HCT116 (cell line): ENCODE data around the gene CCNC. TPM values are rescaled to one million over a fixed set of nuclear protein-coding genes. Genes with fewer than 3 reads are reported as not detected.

ENCODE experiments used
- ATAC-seq: fragments of 200-7000 bp; cut with Tn5 transposase; 2 replicates; pipeline ENCODE4 v1.9.1; 2020; ENCODE audit warnings: mild to moderate bottlenecking, moderate library complexity
- BruUV-seq: library from RNA; stranded (reverse); fragments of 400-500 nt; replicated peaks from 2 replicates; lab custom pipeline; 2021; lab: Mats Ljungman, UMichigan
- CTCF ChIA-PET: fragments of 300-600 bp; sonication (Branson Sonifier 250); formaldehyde crosslinking; loops from one replicate; lab custom pipeline; 2021; ENCODE audit warnings: antibody characterized with exemption; lab: Charles Lee
- POLR2A ChIA-PET: fragments of 300-600, 350-600 bp; sonication (Branson Sonifier 250); formaldehyde crosslinking; loops from one replicate; lab custom pipeline; 2021; ENCODE audit warnings: antibody characterized with exemption; lab: Charles Lee
- RAD21 ChIA-PET, 2 experiments: fragments of 300-600 bp; sonication (Branson Sonifier 250); formaldehyde crosslinking; loops; one replicate each; lab custom pipeline; 2023; ENCODE audit warnings: low total read pairs in 2 of 2; ENCODE audit not compliant: uncharacterized antibody in 2 of 2, unreplicated experiment in 2 of 2, low non-redundant PET in 1 of 2; lab: Charles Lee
- DNase-seq: peaks from one replicate; pipeline ENCODE4 v3.0.0-alpha.2; 2010; ENCODE audit warnings: low read depth, low spot score
- H2AFZ ChIP-seq: fragments of 200-600 bp; shearing (Covaris generic), sonication (generic); 2 replicates; pipeline ENCODE4 v1.6.1; 2017; ENCODE audit warnings: low read depth, mixed run types, mixed read lengths, antibody characterized with exemption, low read length; ENCODE audit not compliant: poor library complexity, severe bottlenecking
- H3K27ac ChIP-seq: 2 replicates; pipeline ENCODE4 v1.5.1; 2012; ENCODE audit warnings: low read depth, low read length
- H3K27me3 ChIP-seq: fragments of 200-600 bp; sonication (generic); 2 replicates; pipeline ENCODE4 v1.6.1; 2016; ENCODE audit warnings: mixed run types, low read length, mixed read lengths; ENCODE audit not compliant: insufficient read depth
- H3K36me3 ChIP-seq, 2 experiments: fragments of 200-500 bp in 1 of 2; fragments of 200-600 bp in 1 of 2; sonication (Bioruptor generic) in 1 of 2; sonication (generic) in 1 of 2; 2 replicates each; pipeline versions ENCODE4 v1.5.1 to v1.6.1; 2014 to 2016; ENCODE audit warnings: low read length in 2 of 2, inconsistent platforms in 1 of 2, mixed read lengths in 1 of 2, mixed run types in 1 of 2; ENCODE audit not compliant: insufficient read depth in 2 of 2, control insufficient read depth in 1 of 2
- H3K4me1 ChIP-seq, 2 experiments: fragments of 200-600 bp in 1 of 2; sonication (generic) in 1 of 2; 2 replicates each; pipeline versions ENCODE4 v1.5.1 to v1.6.1; 2012 to 2017; ENCODE audit warnings: low read length in 2 of 2, inconsistent platforms in 1 of 2, mild to moderate bottlenecking in 1 of 2, mixed read lengths in 1 of 2, mixed run types in 1 of 2, moderate library complexity in 1 of 2; ENCODE audit not compliant: insufficient read depth in 2 of 2, control insufficient read depth in 1 of 2
- H3K4me2 ChIP-seq: fragments of 200-600 bp; sonication (generic); 2 replicates; pipeline ENCODE4 v1.6.1; 2017; ENCODE audit warnings: mixed run types, low read length, mixed read lengths
- H3K4me3 ChIP-seq, 2 experiments: fragments of 200-600 bp in 1 of 2; sonication (generic) in 1 of 2; replicated peaks in 1 of 2; 2 replicates each; pipeline ENCODE4 v1.5.1; 2011 to 2016; ENCODE audit warnings: low read length in 2 of 2, control low read depth in 1 of 2, low read depth in 1 of 2, mild to moderate bottlenecking in 1 of 2, mixed read lengths in 1 of 2, mixed run types in 1 of 2
- H3K79me2 ChIP-seq: fragments of 200-600 bp; sonication (generic); 2 replicates; pipeline ENCODE4 v1.6.1; 2017; ENCODE audit warnings: mild to moderate bottlenecking, mixed run types, low read length, moderate library complexity, mixed read lengths; ENCODE audit not compliant: insufficient read depth
- H3K9ac ChIP-seq: fragments of 200-600 bp; sonication (generic); 2 replicates; pipeline ENCODE4 v1.6.1; 2016; ENCODE audit warnings: low read length, mixed read lengths
- H3K9me2 ChIP-seq: fragments of 200-600 bp; sonication (generic), shearing (Covaris generic); 2 replicates; pipeline ENCODE4 v1.6.1; 2017; ENCODE audit warnings: mixed run types, mild to moderate bottlenecking, moderate library complexity; ENCODE audit not compliant: insufficient read depth
- H3K9me3 ChIP-seq, 2 experiments: fragments of 200-500 bp in 1 of 2; fragments of 200-600 bp in 1 of 2; sonication (Bioruptor generic) in 1 of 2; sonication (generic) in 1 of 2; 2 replicates each; pipeline ENCODE4 v1.6.1; 2014 to 2017; ENCODE audit warnings: low read length in 2 of 2, mixed read lengths in 2 of 2, inconsistent platforms in 1 of 2, low read depth in 1 of 2, mild to moderate bottlenecking in 1 of 2, mixed run types in 1 of 2, moderate library complexity in 1 of 2; ENCODE audit not compliant: control insufficient read depth in 1 of 2, insufficient read depth in 1 of 2
- H4K20me1 ChIP-seq: fragments of 200-600 bp; sonication (generic), shearing (Covaris generic); 2 replicates; pipeline ENCODE4 v1.6.1; 2017; ENCODE audit warnings: mixed run types, mild to moderate bottlenecking, moderate library complexity; ENCODE audit not compliant: insufficient read depth
- ATF3 ChIP-seq: IDR thresholded peaks from 2 replicates; pipeline ENCODE4 v1.6.1; 2012
- CBX3 ChIP-seq: IDR thresholded peaks from 2 replicates; pipeline ENCODE4 v1.6.1; 2012; ENCODE audit warnings: low read depth
- CTCF ChIP-seq, 3 experiments: fragments of 200-600 bp in 1 of 3; sonication (generic) in 1 of 3; IDR thresholded peaks in 2 of 3; conservative IDR thresholded peaks in 1 of 3; 2 replicates each; pipeline ENCODE4 v1.5.1; 2012 to 2017; ENCODE audit warnings: low read depth in 2 of 3, low read length in 2 of 3, antibody characterized with exemption in 1 of 3, borderline replicate concordance in 1 of 3, control low read depth in 1 of 3, mild to moderate bottlenecking in 1 of 3, mixed read lengths in 1 of 3, mixed run types in 1 of 3, moderate library complexity in 1 of 3; ENCODE audit not compliant: insufficient read depth in 1 of 3
- EZH2 ChIP-seq: fragments of 200-600 bp; sonication (generic); IDR thresholded peaks from 2 replicates; pipeline ENCODE4 v1.6.1; 2017; ENCODE audit warnings: antibody characterized with exemption, mixed run types
- FOSL1 ChIP-seq: IDR thresholded peaks from 2 replicates; pipeline ENCODE4 v1.6.1; 2012; ENCODE audit warnings: low read depth
- JUND ChIP-seq: IDR thresholded peaks from 2 replicates; pipeline ENCODE4 v1.6.1; 2012
- MAX ChIP-seq: IDR thresholded peaks from 2 replicates; pipeline ENCODE4 v1.6.1; 2012
- POLR2A ChIP-seq: IDR thresholded peaks from 2 replicates; pipeline ENCODE4 v1.7.0; 2011; ENCODE audit warnings: borderline replicate concordance; ENCODE audit not compliant: insufficient read depth, insufficient read length; ENCODE audit errors: extremely low read depth
- POLR2AphosphoS5 ChIP-seq: IDR thresholded peaks from 2 replicates; pipeline ENCODE4 v1.6.1; 2011; ENCODE audit warnings: mild to moderate bottlenecking, low read depth, low read length, moderate library complexity
- SIN3A ChIP-seq: IDR thresholded peaks from 2 replicates; pipeline ENCODE4 v1.6.1; 2012; ENCODE audit warnings: low read depth
- SP1 ChIP-seq: IDR thresholded peaks from 2 replicates; pipeline ENCODE4 v1.6.1; 2012; ENCODE audit warnings: low read depth
- SRF ChIP-seq: IDR thresholded peaks from 2 replicates; pipeline ENCODE4 v1.6.1; 2012; ENCODE audit warnings: low read depth
- YY1 ChIP-seq: IDR thresholded peaks from 2 replicates; pipeline ENCODE4 v1.6.1; 2011; ENCODE audit warnings: low read length, low read depth, moderate library complexity, mild to moderate bottlenecking; ENCODE audit not compliant: insufficient replicate concordance; ENCODE audit errors: extremely low read depth
- ZBTB33 ChIP-seq: IDR thresholded peaks from 2 replicates; pipeline ENCODE4 v1.6.1; 2011; ENCODE audit warnings: mild to moderate bottlenecking, low read length, moderate library complexity; ENCODE audit not compliant: insufficient replicate concordance; ENCODE audit errors: extremely low read depth
- ZFX ChIP-seq: fragments of 450-650 bp; IDR thresholded peaks from 2 replicates; pipeline ENCODE4 v1.6.1; 2017
- intact Hi-C: fragments of 100-400 bp; cut with micrococcal nuclease; formaldehyde crosslinking; loops from 2 replicates; pipeline ENCODE4 v1.10.0; 2022
- total RNA-seq: library from RNA; stranded (reverse); gene quantifications from one replicate; pipeline ENCODE4 v1.2.1, GENCODE V29; 2021; ENCODE audit not compliant: unreplicated experiment

Gene CCNC
- total RNA-seq, 1 experiment from 2014 or later = 78.5 TPM

- ChIA-PET CTCF (no interaction called here), RAD21 (no interaction called here), POLR2A (no interaction called here)
- intact Hi-C loops = no loop called here
- H4K20me1 ChIP-seq = peaks cover 10% of the 10 kb centered on the region; the same call in 1 of the 2 replicates
- no peak overlapping the region for H3K4me3 ChIP-seq
- H3K9ac ChIP-seq = no peak overlapping the region
- peaks cover 100% of the 10 kb centered on the region for H3K79me2 ChIP-seq
- no peak overlapping the region for H3K27ac ChIP-seq
- no peak for TF ChIP-seq SP1
- no peak for TF ChIP-seq FOSL1
- TF ChIP-seq CTCF (IDR thresholded peaks at IDR 0.05 in 2 of 3, conservative IDR thresholded peaks at IDR 0.05 in 1 of 3; ENCODE audit: borderline replicate concordance in 1 of 3, insufficient read depth in 1 of 3, low read depth in 2 of 3, low read length in 2 of 3) = no peak
- no peak for TF ChIP-seq MAX
- no peak for TF ChIP-seq SRF
- no peak for TF ChIP-seq EZH2
- TF ChIP-seq POLR2A = no peak
- no TSS peak for BruUV-seq
- H3K4me2 ChIP-seq = no peak overlapping the region
- peaks cover 0 to 11% of the 10 kb centered on the region in 2 experiments; a peak in 3 of 4 replicates for H3K4me1 ChIP-seq
- no peaks in the 10 kb centered on the region for H3K9me3 ChIP-seq
- no peak for DNase-seq
- H3K27me3 ChIP-seq = no peaks in the 10 kb centered on the region
- H3K9me2 ChIP-seq = no peaks in the 10 kb centered on the region
- H3K36me3 ChIP-seq = peaks cover 5 to 15% of the 10 kb centered on the region in 2 experiments; a peak in 3 of 4 replicates
- no peak for ATAC-seq
- H2AFZ ChIP-seq = no peak overlapping the region
Observed at GRCh38 chr6:99563056-99563723, 5.3 kb downstream of the CCNC start.

- POLR2A ChIA-PET = no interaction called here
- no TSS peak for BruUV-seq
- TF ChIP-seq SRF (no peak), POLR2A (no peak), MAX (no peak), ZBTB33 (no peak), ATF3 (no peak), SIN3A (no peak), POLR2AphosphoS5 (no peak), JUND (no peak), ZFX (no peak), YY1 (no peak), SP1 (no peak), FOSL1 (no peak), CBX3 (no peak)
Observed at GRCh38 chr6:99560668-99561067, 7.8 kb downstream of the CCNC start.

More at GRCh38 chr6:99560668-99561067, 7.8 kb downstream of the CCNC start:
- H3K36me3 ChIP-seq = peaks cover 25 to 31% of the 10 kb centered on the region in 2 experiments
- no peak overlapping the region for H3K4me2 ChIP-seq
- ChIA-PET RAD21 (no interaction called here), CTCF (no interaction called here)
- no peak overlapping the region for H2AFZ ChIP-seq
- DNase-seq = no peak
- no peaks in the 10 kb centered on the region for H3K9me3 ChIP-seq
- no peaks in the 10 kb centered on the region for H3K9me2 ChIP-seq
- H3K27ac ChIP-seq = no peak overlapping the region
- H3K27me3 ChIP-seq = no peaks in the 10 kb centered on the region
- H3K4me3 ChIP-seq = no peak overlapping the region
- intact Hi-C loops = no loop called here
- no peak for ATAC-seq
- H3K4me1 ChIP-seq = no peaks in the 10 kb centered on the region
- peaks cover 87% of the 10 kb centered on the region for H3K79me2 ChIP-seq
- no peak overlapping the region for H3K9ac ChIP-seq
- H4K20me1 ChIP-seq = no peaks in the 10 kb centered on the region
